ENCODE results near the gene ARHGEF17. TPM values are rescaled to one million over a fixed set of nuclear protein-coding genes. Genes with fewer than 3 reads are reported as not detected.

Gene ARHGEF17
- total and polyA plus RNA-seq, 2 of the 13 experiments (the other 11 are each of a cell fraction or from before 2014, with no cell fraction given) = 10.7 to 28.8 TPM

GRCh38 chr11:73376803-73377629 is 68.9 kb downstream of the ARHGEF17 start (continued):
- TF ChIP-seq, protein P1, sequence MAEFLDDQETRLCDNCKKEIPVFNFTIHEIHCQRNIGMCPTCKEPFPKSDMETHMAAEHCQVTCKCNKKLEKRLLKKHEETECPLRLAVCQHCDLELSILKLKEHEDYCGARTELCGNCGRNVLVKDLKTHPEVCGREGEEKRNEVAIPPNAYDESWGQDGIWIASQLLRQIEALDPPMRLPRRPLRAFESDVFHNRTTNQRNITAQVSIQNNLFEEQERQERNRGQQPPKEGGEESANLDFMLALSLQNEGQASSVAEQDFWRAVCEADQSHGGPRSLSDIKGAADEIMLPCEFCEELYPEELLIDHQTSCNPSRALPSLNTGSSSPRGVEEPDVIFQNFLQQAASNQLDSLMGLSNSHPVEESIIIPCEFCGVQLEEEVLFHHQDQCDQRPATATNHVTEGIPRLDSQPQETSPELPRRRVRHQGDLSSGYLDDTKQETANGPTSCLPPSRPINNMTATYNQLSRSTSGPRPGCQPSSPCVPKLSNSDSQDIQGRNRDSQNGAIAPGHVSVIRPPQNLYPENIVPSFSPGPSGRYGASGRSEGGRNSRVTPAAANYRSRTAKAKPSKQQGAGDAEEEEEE (CRISPR knock-in tag; IDR thresholded peaks at IDR 0.05; ENCODE audit: borderline replicate concordance) = no peak
- TF ChIP-seq ARID4A (CRISPR knock-in tag; IDR thresholded peaks at IDR 0.05; ENCODE audit: borderline replicate concordance) (no peak; the same call in 1 of the 2 replicates), TFDP2 (CRISPR knock-in tag; IDR thresholded peaks at IDR 0.05) (no peak), NR2F6 (IDR thresholded peaks at IDR 0.05) (peak; percentile 89), NR2F6 (CRISPR knock-in tag; IDR thresholded peaks at IDR 0.05) (peak; percentile 87), RELA (CRISPR knock-in tag; IDR thresholded peaks at IDR 0.05) (no peak), ARHGAP35 (CRISPR knock-in tag; IDR thresholded peaks at IDR 0.05; ENCODE audit: borderline replicate concordance) (no peak)
- TF ChIP-seq, protein P2, sequence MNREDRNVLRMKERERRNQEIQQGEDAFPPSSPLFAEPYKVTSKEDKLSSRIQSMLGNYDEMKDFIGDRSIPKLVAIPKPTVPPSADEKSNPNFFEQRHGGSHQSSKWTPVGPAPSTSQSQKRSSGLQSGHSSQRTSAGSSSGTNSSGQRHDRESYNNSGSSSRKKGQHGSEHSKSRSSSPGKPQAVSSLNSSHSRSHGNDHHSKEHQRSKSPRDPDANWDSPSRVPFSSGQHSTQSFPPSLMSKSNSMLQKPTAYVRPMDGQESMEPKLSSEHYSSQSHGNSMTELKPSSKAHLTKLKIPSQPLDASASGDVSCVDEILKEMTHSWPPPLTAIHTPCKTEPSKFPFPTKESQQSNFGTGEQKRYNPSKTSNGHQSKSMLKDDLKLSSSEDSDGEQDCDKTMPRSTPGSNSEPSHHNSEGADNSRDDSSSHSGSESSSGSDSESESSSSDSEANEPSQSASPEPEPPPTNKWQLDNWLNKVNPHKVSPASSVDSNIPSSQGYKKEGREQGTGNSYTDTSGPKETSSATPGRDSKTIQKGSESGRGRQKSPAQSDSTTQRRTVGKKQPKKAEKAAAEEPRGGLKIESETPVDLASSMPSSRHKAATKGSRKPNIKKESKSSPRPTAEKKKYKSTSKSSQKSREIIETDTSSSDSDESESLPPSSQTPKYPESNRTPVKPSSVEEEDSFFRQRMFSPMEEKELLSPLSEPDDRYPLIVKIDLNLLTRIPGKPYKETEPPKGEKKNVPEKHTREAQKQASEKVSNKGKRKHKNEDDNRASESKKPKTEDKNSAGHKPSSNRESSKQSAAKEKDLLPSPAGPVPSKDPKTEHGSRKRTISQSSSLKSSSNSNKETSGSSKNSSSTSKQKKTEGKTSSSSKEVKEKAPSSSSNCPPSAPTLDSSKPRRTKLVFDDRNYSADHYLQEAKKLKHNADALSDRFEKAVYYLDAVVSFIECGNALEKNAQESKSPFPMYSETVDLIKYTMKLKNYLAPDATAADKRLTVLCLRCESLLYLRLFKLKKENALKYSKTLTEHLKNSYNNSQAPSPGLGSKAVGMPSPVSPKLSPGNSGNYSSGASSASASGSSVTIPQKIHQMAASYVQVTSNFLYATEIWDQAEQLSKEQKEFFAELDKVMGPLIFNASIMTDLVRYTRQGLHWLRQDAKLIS (CRISPR knock-in tag; IDR thresholded peaks at IDR 0.05) = no peak
- TF ChIP-seq, protein P3, sequence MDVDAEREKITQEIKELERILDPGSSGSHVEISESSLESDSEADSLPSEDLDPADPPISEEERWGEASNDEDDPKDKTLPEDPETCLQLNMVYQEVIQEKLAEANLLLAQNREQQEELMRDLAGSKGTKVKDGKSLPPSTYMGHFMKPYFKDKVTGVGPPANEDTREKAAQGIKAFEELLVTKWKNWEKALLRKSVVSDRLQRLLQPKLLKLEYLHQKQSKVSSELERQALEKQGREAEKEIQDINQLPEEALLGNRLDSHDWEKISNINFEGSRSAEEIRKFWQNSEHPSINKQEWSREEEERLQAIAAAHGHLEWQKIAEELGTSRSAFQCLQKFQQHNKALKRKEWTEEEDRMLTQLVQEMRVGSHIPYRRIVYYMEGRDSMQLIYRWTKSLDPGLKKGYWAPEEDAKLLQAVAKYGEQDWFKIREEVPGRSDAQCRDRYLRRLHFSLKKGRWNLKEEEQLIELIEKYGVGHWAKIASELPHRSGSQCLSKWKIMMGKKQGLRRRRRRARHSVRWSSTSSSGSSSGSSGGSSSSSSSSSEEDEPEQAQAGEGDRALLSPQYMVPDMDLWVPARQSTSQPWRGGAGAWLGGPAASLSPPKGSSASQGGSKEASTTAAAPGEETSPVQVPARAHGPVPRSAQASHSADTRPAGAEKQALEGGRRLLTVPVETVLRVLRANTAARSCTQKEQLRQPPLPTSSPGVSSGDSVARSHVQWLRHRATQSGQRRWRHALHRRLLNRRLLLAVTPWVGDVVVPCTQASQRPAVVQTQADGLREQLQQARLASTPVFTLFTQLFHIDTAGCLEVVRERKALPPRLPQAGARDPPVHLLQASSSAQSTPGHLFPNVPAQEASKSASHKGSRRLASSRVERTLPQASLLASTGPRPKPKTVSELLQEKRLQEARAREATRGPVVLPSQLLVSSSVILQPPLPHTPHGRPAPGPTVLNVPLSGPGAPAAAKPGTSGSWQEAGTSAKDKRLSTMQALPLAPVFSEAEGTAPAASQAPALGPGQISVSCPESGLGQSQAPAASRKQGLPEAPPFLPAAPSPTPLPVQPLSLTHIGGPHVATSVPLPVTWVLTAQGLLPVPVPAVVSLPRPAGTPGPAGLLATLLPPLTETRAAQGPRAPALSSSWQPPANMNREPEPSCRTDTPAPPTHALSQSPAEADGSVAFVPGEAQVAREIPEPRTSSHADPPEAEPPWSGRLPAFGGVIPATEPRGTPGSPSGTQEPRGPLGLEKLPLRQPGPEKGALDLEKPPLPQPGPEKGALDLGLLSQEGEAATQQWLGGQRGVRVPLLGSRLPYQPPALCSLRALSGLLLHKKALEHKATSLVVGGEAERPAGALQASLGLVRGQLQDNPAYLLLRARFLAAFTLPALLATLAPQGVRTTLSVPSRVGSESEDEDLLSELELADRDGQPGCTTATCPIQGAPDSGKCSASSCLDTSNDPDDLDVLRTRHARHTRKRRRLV (CRISPR knock-in tag; IDR thresholded peaks at IDR 0.05) = no peak

Data from HepG2 (cell line).